ENCODE data around the gene CLEC17A.

GRCh38 chr19:14661372-14661924 is 78.6 kb downstream of the CLEC17A start:
- TF ChIP-seq POLR2A (IDR thresholded peaks at IDR 0.05; ENCODE audit: low read depth, low read length) (no peak), PAX5 (IDR thresholded peaks at IDR 0.05; ENCODE audit: insufficient read depth, low read length, severe bottlenecking) (no peak), TAF1 (IDR thresholded peaks at IDR 0.05; ENCODE audit: low read depth, low read length) (no peak), POU2F2 (IDR thresholded peaks at IDR 0.05; ENCODE audit: low read depth, low read length) (no peak), POLR2AphosphoS5 (IDR thresholded peaks at IDR 0.05; ENCODE audit: low read depth, low read length) (no peak)

Data from GM12891 (cell line).